HG03457 (cell line): Measurements from ENCODE around the gene LRRC45.
"Not testable (repeated sequence)": the region's sequence is repeated elsewhere in the genome, so short reads cannot be mapped to it uniquely, and the experiment has no call there.

Source experiments
- ATAC-seq: cut with Tn5 transposase; IDR thresholded peaks from one replicate; pipeline ENCODE4 v1.9.1; 2021; ENCODE audit warnings: moderate number of reproducible peaks; ENCODE audit not compliant: unreplicated experiment

Gene LRRC45

GRCh38 chr17:82031885-82032627 is 9.0 kb downstream of the LRRC45 start:
- ATAC-seq: no peak

- no peak for ATAC-seq
Measured at GRCh38 chr17:82033359-82034085, 10.4 kb downstream of the LRRC45 start.

GRCh38 chr17:82034371-82035011 is 11.4 kb downstream of the LRRC45 start:
- no peak for ATAC-seq

GRCh38 chr17:82035488-82035887 is 12.4 kb downstream of the LRRC45 start:
- no peak for ATAC-seq

GRCh38 chr17:82035956-82036633 is 13.0 kb downstream of the LRRC45 start:
- no peak for ATAC-seq

- no peak for ATAC-seq
Measured at GRCh38 chr17:82036634-82037091, 13.6 kb downstream of the LRRC45 start.

- ATAC-seq: peak; percentile 68
Measured at GRCh38 chr17:82037092-82037888, 14.2 kb downstream of the LRRC45 start, which contains the start of gene DCXR. TSS of gene DCXR (minus strand) at chr17:82037697. CDS start at chr17:82037682, 15 bp downstream.

- ATAC-seq: no peak
Measured at GRCh38 chr17:82037889-82038195, 14.7 kb downstream of the LRRC45 start.

GRCh38 chr17:82038796-82039409 is 15.8 kb downstream of the LRRC45 start:
- ATAC-seq: not testable (repeated sequence)

- no peak for ATAC-seq
Measured at GRCh38 chr17:82039695-82040299, 16.7 kb downstream of the LRRC45 start.

GRCh38 chr17:82041144-82041814 is 18.2 kb downstream of the LRRC45 start:
- no peak for ATAC-seq

- no peak for ATAC-seq
Measured at GRCh38 chr17:82042649-82043048, 19.5 kb downstream of the LRRC45 start.

- no peak for ATAC-seq
Measured at GRCh38 chr17:82043507-82043906, 20.4 kb downstream of the LRRC45 start.

GRCh38 chr17:82045936-82046484 is 22.9 kb downstream of the LRRC45 start:
- ATAC-seq: no peak

- ATAC-seq: no peak
Measured at GRCh38 chr17:82046903-82047302, 23.8 kb downstream of the LRRC45 start.

GRCh38 chr17:82047379-82047778 is 24.3 kb downstream of the LRRC45 start:
- no peak for ATAC-seq

- ATAC-seq: no peak
Measured at GRCh38 chr17:82047914-82048570, 24.9 kb downstream of the LRRC45 start.

- no peak for ATAC-seq
Measured at GRCh38 chr17:82048571-82048971, 25.5 kb downstream of the LRRC45 start.
